HG03064 (cell line): ENCODE measurements around the gene HELB.

Experiments used
- ATAC-seq: cut with Tn5 transposase; IDR thresholded peaks from one replicate; pipeline ENCODE4 v1.9.1; 2021; ENCODE audit warnings: low read depth; ENCODE audit not compliant: unreplicated experiment

Gene HELB

DNA sequence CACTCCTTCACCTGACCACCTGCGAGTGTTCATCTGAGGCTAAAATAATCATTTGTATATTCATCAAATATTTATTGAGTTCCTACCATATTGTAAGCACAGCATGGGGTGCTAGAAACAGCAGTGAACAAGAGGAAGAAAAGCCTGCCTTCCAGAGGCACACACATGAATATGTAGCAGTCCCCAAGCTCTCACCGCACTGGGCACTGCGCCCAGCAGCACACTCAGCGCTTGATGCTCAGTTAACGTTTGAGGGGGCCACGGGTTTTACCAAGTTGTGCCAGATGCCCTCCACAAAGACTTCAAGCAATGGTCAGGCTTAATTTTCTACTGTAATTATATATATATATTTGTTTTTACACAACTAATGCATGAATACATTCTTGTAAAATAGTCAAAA lies 52.0 kb downstream of the HELB start:
- no peak for ATAC-seq

DNA sequence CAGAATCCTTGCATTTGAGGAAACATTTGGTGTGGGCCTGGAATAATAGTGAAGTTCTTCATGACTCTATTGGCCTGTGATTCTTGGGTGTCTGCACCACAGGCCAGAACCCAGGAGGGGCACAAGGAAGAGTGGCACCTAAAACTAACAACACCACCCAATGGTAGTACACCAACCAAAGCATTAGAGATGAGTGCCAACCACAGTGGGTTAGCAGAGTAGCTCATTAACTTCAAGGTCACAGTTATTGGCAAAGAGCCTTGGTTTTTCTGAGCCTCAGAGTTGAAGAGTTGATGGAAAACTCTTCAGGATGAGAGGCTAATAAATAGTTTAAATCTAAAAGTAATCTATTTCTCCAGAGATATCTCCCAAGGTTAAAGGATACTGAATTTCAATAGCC lies 57.0 kb downstream of the HELB start:
- no peak for ATAC-seq

DNA sequence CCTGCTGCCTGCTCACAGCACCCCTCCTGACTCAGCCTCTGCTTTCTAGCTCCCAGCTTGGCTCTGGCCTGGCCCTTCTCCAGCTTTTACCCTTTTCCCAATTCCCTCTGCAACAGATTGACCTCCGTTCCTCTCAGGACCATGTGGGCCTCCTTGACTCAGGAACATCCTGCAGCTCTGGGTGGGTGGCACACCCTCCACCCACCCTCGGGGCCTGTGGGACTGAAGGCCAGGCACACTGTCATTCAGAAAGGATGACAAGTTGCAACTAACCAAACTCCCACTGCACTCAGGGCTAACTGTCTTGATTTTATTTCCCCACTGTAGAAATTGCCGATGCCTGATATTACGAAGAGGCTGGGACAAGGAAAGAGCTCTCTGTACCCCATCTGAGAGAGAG lies 59.4 kb downstream of the HELB start:
- no peak for ATAC-seq

DNA sequence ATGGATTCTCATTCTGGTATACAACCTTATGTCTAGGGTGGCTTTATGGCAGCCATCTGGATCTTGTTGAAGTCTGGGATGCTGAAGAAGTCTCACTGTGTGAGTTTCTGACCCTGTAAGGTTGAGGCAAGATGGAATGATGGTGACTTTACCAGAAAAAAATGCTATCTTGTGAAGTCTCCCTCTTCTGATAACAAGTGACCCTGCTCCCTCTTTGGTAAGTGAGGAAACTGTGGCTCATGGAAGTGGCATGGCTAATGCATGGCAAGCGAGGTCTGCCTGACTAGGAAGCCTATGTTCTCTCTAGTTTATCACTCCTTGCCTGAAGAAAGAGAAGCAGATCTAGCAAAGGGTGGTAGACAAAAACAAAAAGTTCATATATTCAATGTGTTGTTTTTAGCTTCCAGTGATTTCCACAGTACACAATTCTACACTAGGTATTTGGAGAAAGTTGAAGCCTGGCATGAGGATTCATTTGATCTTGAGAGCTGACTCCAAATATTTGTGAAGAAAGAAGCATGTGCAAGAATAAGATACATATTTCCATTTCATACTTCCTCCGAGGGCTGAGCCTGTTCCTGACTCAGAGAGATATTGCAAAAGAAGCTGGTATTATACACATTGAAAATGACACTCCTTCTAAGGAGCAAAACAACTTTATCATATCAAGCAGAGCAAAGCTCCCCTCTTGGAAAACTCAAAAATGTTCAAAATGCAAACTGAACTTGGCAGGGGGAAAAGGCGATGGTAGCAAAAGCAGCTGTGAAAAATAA lies 63.6 kb downstream of the HELB start:
- no peak for ATAC-seq

DNA sequence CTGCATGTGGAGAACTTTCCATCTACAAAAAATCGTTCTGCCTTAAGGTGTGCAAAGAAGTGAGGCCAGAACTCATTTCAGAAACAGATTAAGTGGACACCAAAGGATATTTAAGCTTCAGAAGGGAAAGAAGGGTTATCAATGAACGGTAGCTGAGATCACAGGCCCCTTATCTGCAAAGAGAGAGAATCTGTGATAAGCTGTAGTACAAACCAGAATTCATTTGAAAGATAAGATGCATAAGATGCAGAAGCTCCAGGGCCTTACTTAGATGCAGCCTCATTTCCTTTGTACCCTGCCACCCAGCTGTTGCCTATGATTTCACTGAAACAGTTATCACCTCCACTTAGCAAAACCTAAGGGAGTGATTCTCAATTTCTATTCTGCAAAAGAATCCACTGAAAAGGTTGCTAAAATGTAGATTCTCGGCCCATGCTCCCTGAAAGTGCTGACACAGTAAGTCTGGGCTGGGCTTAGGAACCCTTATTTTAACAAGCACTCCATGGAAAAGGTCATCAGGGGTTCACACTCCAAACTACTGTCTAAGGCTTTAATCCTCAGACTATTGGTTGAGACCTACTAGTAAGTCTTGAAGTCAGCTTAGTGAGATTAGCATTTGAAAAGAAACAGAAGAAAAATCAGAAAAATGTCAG lies 64.8 kb downstream of the HELB start:
- no peak for ATAC-seq

DNA sequence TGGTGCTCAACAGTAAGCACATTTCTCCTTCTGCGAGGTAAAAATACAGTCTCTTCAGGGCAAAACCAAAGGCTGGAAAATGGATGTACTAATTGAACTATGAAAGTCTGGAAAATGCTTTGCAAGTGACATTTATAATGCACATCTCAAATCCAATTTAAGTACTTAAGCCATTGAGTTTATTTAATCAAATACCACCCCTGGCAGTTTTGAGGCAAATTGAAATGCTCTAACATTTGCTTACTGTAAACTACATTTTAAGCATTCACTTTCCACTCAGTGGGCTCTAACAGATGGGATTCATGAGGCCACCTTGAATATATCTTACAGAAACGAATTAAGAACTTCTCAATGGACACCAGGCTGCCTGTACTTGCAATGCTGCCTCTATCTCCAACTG lies 69.7 kb downstream of the HELB start:
- ATAC-seq, result no peak

DNA sequence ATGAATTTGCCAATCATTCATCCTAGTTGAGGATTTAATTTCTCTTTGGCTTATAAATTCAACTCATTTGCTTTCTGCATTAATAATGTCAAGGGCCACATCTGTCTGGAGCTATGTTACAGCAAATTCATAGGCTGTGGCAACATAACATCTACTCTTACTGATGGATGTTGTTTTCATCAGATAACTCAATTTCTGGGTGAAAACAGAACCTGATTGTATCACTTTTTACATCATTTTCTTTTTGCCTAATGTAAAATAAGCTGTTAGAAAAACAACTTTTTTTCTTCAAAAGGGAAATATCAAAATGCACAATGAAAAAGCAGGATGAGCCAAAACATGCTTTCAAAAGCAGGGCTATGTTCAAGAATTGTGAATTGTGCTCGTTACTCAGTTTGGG lies 73.3 kb downstream of the HELB start:
- ATAC-seq, result no peak

DNA sequence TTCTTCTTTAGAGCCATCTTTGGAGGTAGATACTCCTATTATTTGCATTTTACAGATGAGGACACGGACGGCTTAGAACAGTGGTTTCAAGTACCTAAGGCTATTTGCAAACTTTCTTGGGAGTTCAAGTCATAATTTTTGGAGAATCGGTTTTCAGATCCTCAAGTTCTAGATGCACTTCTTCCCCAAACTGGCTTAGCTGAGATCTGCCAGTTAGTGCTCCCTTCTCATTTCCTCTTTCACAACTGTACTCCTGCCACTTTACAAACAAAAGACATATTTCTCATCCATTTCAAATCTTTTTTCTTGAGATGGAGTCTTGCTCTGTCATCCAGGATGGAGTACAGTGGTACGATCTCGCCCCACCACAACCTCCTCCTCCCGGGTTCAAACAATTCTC lies 77.3 kb downstream of the HELB start:
- ATAC-seq, result no peak

DNA sequence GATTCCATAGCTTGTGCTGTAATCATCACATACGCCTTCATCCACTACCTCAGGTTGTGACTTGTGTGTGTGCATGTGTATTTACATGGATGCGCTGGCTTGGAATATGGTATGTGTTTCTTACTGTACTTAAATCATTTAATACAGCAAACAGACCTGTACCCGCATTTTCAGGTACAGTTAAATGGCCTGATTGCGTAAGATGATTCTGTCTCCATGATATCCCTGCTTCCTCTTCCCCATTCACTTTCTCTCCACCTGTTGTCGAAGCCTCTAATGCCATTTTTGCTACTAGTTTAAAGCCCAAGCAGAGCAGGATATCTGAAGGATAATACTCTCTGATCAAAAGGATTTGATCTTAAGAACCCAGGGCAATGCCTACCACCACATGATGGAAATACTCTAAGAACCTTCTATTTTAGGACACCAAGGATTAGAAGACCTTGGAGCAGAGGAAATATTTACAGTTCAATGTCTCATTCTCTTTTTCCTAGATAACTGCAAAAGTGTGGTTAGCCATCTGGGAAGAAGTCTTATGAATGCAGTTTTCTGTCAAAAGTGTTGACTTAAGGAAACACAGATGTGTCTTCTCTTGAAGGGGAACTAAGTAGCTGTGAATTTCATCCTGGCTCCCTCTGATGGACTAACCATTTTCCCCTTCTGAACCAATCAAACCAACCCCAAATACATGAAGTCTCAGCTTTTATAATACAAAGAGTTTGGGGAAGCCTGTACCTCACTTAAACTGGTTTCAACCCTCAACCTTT lies 78.7 kb downstream of the HELB start:
- no peak for ATAC-seq

DNA sequence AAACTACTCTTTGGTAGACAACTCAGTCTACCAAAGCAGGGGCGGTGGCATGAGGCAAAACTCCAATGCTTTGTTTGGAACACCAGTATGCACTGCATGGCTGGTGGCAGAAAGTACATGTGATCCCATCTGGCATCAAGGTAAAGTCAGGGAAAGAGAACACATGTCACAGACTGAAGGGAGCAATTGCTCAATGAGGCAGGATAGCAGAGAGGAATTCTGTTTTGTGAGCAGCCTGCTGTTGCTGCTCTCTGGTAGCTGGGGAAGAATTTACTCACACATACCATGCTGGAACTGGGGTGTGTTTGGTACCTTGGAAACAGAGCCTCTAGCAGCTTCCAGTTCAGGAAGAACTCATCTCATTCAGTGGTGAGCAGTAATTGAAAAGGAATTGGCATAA lies 84.8 kb downstream of the HELB start:
- ATAC-seq, result no peak
